ENCODE measurements around the gene TMCC1.

- no peak for TF ChIP-seq POLR2A (IDR thresholded peaks at IDR 0.05; ENCODE audit: low read depth, low read length)
- TF ChIP-seq TCF12 (IDR thresholded peaks at IDR 0.05; ENCODE audit: low read depth, low read length), result no peak
- no peak for TF ChIP-seq MXI1 (IDR thresholded peaks at IDR 0.05; ENCODE audit: low read depth, low read length)
- TF ChIP-seq CEBPB (IDR thresholded peaks at IDR 0.05; ENCODE audit: borderline replicate concordance in 1 of 2, low read depth in 2 of 2, low read length in 2 of 2), result no peak
- no peak for TF ChIP-seq BCL11A (IDR thresholded peaks at IDR 0.05; ENCODE audit: low read depth, low read length)
- TF ChIP-seq CHD4 (IDR thresholded peaks at IDR 0.05), result no peak
- no peak for TF ChIP-seq GATAD2B (conservative IDR thresholded peaks at IDR 0.05; ENCODE audit: low read depth)
- no peak for TF ChIP-seq CTCF (IDR thresholded peaks at IDR 0.05 in 2 of 3, conservative IDR thresholded peaks at IDR 0.05 in 1 of 3; ENCODE audit: control insufficient read depth in 2 of 3, extremely low read depth in 1 of 3, insufficient read depth in 1 of 3, low read depth in 3 of 3, low read length in 3 of 3)
- TF ChIP-seq EP300 (IDR thresholded peaks at IDR 0.05; ENCODE audit: borderline replicate concordance in 1 of 2, control insufficient read depth in 1 of 2, low read depth in 2 of 2, low read length in 2 of 2), result no peak
- no peak for TF ChIP-seq ZBTB11 (CRISPR knock-in tag; IDR thresholded peaks at IDR 0.05)
- TF ChIP-seq CHD2 (IDR thresholded peaks at IDR 0.05; ENCODE audit: borderline replicate concordance, low read depth, low read length), result no peak
- no peak for TF ChIP-seq E4F1 (IDR thresholded peaks at IDR 0.05; ENCODE audit: borderline replicate concordance, partially characterized antibody)
Measured at GRCh38 chr3:129727707-129728106, 165.8 kb downstream of the TMCC1 start.

All from GM12878 (cell line).